CD4-positive, alpha-beta T cell treated with Interleukin-15 for 4 hours (primary cell): ENCODE measurements around the gene ELAVL1.

Source experiments
- DNase-seq: peaks from one replicate; pipeline ENCODE4 v3.0.0-alpha.2; 2020; ENCODE audit warnings: low spot score

The ELAVL1 gene

DNA sequence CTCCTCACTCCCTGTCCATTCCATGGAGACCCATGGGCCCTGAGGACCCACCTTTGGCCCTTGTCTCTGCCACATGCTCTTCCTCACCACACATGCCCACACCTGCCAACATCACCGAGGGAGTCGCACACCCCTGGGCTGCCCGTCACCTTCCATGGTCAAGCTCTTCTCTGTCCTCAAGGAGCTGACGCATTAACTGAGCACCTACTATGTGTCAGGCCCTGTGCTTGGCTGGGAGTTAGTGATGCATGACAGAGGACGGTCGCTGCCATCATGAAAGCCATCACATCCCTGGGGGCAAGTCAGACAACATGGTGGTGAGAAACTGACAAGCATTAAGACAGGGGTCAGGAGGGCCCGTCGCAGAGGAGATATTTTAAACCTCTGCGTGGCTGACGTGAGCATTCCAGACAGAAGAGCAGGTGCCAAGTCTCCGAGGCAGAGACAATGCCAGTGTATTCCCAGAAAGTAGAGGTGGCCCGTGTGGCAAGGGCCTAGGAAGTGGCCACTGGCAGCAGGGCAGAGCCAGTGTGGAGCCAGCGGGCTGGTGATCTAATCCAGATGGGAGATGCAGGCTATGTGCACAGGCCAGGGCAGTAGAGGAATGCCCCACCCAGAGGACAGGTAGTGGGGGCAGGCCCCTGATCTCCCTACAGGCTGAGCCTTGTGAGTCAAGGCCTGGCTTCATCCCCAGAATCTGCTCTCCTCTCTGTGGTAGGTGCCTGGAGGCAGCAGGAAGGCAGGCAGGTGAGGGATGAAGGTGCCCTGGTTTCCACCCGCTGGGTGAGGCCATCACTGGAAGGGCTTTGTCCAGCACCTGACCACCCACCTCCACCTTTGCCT is 21.2 kb downstream of the ELAVL1 start:
- no peak for DNase-seq

DNA sequence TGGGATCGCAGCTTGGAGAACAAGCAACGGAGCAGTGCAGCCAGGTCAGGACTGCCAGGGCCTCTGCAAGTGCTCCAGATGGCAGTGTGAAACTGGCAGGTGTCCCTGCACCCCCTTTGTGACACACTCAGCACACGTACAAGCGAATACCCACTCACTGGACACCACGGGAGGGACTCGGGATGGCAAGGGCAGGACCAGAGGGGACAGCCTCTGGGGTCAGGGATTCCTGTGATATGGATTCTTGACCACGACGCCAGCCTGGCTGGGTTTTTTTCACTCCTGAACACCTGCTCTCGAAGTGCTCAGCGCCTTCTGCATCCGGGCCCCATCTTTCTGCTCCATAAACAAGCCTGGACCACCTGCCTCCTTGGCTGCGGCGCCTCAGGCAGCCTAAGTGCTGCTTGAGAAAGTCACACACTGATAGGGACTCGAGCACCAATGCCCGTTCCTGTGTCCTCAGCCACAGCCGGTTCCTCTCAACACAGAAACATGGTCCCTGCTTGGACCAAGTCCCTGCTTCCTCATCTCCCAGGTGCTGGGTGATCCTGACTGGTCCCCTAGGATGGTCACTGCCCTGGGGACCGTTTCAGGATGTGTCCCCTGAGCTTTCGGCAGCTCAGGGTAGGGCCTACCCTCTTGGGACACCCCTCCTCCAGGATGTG is 22.0 kb downstream of the ELAVL1 start:
- no peak for DNase-seq

GRCh38 chr19:7982651-7983099 is 22.8 kb downstream of the ELAVL1 start:
- no peak for DNase-seq

DNA sequence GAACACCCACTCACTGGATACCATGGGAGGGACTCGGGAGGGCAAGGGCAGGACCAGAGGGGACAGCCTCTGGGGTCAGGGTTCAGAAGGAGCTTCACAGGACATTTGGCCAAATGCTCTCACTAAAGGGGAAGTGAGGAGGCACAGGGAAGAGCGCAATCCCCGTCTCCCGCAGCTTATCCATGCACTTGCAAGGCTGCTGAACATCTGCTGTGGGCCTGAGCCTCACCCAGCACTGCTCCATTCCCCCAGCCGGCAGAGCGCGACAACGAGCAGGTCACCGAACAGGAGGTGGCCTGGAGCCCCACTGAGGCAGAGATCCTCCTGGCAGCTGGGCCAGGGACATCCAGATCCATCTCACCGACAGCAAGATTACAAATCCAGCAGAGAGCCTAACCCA is 23.3 kb downstream of the ELAVL1 start:
- DNase-seq = no peak

DNA sequence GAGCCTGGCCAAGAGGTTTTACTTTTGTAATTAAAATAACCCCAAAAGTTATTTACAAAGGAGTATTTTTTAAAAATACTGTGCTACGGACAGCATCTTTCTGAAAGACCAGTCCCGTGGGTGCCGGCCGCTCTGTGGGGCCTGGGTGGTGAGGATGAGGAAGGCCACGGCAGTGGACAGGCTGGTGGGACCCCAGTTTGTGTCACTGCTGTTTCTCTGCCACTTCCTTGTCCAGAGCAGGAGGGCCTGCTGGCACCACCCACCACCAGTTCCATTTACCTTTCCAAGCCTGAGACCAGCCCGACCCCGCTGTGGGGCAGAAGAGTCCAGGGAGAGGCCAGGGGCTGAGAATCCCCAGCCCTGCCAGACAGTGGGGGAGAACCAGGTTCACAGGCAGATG is 23.8 kb downstream of the ELAVL1 start:
- DNase-seq = no peak

- no peak for DNase-seq
These were observed 24.2 kb downstream of the ELAVL1 start for GRCh38 chr19:7981199-7981598.

DNA sequence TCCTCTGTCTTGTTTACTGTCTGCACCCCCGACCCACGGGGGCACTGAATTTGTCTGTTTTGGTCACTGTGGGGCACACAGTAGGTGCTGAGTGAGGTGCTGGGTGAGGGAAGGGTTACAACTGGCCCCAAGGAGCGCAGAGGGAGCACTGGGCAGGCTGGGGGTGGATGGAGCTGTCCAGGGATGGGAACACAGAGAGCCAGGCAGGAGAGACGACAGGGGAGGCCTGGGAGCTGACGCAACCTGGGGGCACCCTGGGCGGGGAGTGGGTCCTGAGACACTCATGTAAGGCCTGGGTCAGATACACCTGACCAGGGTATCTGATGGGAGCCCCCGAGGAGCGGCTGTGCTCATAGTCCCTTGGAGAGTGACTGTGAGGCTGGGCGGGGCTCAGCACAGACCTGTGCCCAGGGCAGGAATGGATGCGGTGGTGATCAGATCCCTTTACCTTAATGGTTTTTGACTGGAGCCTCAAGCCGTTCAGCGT is 24.8 kb downstream of the ELAVL1 start:
- no peak for DNase-seq

DNA sequence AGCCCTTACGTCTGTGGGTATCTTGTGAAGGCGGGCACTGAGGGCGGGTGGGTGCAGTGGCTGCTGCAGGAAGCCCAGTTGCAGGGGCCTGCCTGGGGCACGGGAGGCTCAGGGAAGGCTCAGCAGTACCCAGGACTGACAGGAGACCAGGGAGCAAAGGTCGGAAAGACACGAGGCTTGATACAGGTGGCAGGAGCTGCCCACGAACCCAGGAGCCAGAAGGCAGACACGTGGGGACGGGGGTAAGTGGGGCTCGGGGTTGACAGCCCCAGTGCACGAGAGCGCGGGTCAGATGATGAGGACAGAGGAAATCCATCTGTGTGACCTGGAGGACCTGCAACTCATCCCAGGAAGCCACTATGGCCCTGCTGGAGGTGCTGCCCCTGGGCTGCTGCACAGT is 25.3 kb downstream of the ELAVL1 start:
- DNase-seq = no peak

- no peak for DNase-seq
These were observed 25.9 kb downstream of the ELAVL1 start for GRCh38 chr19:7979559-7979958.

GRCh38 chr19:7979011-7979410 is 26.4 kb downstream of the ELAVL1 start:
- no peak for DNase-seq

DNA sequence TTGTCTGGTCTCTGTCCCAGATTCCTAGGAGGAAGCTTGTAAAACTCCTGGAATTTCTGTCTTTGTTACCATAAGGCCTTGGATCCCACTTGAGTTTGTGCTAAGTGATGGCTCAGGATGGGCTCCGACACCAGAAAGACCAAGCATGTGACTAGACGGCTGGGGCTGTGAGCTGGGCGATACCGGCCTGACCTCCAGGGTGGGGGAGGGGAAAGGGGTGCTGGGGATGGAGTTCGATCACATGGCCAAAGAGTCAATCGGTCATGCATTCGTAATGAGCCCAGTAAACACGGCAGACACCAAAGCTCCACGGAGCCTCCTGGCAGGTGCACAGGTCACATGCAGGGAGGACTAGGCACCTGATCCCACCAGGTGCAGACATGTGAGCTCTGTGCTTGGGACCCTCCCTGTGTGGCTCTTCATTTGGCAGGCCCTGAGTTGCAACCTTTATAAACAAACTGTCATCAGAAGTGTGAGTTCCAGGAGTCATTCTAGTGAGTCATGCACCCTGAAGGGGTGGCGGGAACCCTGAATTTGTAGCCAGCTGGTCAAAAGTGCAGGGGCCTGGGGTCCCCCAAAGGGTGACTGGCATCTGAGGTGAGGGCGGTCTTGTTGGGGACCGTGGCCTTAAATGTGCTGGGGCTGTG is 27.1 kb downstream of the ELAVL1 start:
- DNase-seq = no peak

DNA sequence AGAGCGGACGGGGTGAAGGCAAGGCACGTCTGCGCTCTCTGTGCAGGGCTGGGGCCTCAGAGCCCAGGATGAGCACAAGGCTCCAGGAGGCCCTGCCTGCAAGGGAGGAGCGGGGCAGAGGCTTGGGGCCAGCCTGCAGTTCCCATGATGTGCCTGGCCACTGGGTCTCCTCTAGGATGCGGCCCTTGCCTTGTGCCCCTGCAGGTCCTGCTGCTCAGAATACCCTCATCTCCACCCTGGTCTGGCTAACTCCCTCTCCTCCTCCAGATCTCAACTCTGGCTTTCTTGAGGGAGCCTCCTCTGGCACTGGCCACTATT is 27.8 kb downstream of the ELAVL1 start:
- no peak for DNase-seq

DNA sequence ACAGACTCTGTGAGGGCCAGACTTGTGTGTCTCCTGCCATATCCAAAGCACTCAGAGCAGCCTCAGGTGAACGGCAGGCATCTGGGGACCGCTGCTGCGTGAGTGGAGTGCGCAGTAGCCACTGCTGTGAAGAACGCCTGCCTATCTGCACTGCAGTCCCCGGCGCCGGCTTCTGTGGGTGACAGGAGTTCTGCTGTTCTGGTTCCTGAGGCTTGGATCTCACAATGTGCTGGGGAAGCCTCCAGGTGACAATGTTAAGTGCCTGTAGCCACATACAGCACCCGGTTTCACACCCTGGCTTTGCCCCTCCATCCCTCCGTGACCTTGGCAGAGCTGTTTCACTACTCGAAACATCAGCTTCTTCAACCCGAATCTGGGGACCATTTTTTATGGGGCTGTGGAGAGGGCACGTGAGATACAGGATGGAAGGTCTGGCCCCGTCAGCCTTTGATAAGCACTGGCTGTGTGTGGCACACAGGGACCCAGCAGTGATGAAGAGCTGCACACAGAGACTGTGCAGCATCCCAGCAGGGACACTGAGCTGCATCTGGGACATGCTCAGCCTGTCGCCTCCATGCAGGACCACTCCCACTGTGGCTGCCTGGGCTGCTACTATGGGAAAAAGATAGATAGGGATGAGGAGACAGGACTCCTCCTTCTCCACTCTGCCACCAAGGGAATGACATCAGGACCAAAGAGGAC is 28.3 kb downstream of the ELAVL1 start:
- DNase-seq = no peak

DNA sequence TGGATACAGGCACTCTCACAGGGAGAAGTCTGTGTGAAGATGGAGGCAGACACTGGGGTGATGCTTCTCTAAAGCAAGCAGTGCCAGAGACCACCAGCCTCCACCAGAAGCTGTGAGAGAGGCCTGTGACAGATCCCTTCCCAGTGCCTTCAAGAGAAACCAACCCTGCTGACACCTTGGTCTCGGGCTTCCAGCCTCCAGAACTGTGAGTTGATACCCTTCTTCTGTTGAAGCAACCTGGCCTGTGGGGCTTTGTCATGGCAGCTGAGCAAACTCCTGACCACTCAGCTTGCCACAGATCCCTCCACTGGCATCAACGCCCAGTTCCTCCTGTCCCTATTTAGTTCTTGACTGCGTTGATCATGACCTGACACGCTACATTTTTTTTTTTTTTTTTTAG is 29.0 kb downstream of the ELAVL1 start:
- no peak for DNase-seq

DNA sequence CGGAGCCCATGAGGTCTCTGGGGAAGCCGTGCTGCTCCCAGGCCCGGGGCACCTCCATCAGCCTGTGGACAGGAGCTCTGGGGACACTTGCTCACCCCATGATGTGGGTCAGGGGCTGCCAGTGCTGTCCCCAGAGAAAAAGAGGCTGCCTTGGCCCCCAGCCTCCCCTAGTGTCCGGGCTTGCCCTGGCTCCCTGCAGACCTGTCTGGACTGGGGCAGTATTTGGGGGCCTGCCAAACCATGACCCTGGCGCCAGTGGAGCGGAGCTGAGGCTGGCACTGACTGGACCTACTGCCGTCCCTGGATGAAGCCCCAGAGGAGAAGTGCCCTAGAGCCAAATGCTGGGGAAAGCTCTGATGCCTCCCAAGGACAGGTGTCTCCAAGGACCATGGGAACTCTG is 30.4 kb downstream of the ELAVL1 start:
- DNase-seq = no peak

DNA sequence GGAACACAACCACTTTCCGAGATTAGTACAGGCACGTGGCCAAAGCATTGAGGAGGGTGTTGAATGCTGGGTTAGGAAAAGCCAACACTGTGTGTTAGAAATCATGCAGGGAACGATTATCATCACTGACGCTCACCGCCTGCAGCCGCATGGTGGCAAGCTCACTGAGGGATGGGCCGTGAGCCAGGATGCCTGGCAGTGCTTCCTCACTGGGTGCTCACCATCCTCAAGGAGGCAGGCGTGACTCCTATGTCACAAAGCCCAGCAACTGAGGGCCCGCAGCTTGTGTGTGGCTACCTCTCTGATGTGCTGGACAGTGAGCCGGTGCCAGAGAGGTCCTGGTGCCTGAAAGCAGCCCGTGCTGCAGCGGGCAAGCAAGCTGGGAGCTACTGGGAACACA is 31.6 kb downstream of the ELAVL1 start:
- no peak for DNase-seq

DNA sequence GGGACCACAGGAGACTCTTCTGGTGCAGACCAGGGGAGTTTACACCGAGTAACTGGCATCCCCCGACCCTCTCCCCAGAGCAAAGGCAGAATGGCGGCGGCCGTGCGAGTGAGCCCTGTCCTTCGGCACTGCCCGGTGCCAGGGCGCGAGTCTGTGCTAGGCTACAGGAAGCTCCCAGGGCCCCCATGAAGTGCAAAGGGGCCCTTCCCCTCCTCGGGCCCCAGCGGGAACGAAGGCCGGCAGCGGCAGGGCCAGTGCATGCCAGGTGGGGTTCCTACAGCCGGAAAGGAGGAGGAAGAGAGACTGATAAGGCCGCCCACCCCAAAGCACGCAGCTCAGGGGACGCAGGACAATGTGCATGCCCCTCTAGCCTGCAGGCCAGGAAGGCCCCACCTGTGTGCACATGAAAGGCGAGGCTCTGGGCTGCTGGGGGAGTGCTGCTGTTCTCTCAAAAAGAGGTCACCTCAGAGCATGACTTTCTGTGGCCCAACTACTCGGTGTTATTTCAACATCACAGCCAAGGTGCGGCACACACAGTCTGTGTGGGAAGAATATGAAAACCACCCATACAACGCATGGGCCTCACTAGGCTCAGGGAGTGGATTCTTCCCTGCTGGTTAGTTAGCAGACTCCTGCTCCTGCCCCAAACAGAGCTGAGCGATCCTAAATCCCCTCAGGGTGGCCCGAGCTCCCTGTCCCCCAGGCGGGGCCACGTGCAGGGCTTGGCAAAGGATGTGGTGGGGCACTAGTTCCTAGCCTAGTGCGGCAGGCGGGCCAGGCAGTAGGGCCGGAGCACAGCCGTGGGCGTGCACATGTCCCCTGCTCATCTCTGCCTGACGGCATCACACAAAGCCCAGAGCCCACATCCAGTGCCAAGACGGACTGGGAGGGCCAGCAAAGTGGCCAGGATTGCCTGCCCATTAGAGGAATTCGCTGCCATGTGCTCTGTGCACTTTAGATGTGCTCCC is 33.6 kb downstream of the ELAVL1 start:
- no peak for DNase-seq

DNA sequence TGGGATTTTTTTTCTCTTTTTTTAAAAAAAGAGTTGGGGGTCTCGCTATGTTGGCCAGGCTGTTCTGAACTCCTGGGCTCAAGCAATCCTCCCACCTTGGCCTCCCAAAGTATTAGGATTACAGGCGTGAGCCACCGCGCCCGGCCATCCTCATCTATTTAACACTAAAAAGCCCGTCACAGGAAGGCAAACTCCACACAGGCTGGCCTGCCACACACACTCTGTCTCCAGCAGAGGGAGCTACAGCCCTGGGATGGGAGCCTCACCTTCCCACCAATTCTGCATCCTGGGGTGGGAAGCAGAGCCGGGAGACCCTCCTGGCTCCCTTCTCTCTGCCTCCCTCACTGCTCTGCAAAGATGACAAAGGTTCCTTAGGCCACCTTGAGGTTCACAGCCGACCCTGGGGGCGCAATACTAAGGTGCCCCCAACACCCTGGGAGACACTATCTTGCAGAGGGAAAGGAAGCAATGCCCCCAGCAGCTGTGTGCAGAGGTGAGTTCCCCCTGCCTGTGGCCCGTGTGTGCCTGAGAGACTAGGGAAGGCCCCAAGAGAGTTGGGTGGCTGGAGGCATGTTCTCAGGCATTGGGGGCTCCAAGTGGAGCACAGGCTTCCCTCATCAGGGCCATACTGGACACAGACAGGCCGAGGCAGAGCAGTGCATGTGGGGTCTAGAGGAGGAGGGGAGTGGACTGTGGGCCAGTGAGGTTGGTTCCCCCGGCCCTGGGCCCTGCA is 34.6 kb downstream of the ELAVL1 start:
- peak; percentile 12 for DNase-seq

DNA sequence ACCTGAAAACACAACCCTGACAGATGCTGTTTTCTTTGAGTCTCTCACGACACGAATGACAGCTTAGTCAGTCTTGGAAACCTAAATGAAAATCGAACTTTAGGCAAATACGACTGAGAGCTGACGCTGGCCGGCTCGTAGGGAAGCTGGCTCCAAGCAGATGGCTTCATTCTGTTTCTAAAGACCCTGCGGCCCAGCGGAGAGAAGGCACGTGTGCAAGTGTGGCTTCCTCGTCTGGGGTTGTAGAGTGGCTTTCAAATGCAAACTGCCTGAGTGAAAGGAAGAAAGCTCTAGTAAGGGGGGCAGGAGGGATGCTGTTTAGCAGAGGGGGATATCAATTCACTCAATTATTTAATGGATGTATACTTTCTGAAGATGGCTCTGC is 35.9 kb downstream of the ELAVL1 start:
- DNase-seq = no peak

- DNase-seq = no peak
These were observed 36.5 kb downstream of the ELAVL1 start for GRCh38 chr19:7968796-7969554.
